Measurements from ENCODE around the gene PARP8.

PARP8 gene

GRCh38 chr5:50766042-50766441, 99.6 kb downstream of the PARP8 start:
- no peak overlapping the region for H3K27ac ChIP-seq (ENCODE audit: low read length, poor library complexity, severe bottlenecking)
- no peak overlapping the region for H2AK5ac ChIP-seq (ENCODE audit: low read length, severe bottlenecking)
- no peak overlapping the region for H3K9ac ChIP-seq (ENCODE audit: low read length)
- H2BK5ac ChIP-seq (ENCODE audit: low read depth, low read length, poor library complexity, severe bottlenecking) = no peak overlapping the region
- H3K79me1 ChIP-seq (replicated peaks; ENCODE audit: low read length, poor library complexity, severe bottlenecking) = peaks cover 3% of the 10 kb centered on the region
- H3K27me3 ChIP-seq (ENCODE audit: control insufficient read depth in 1 of 2, insufficient read depth in 1 of 2, low read length in 2 of 2) = no peaks in the 10 kb centered on the region
- no peak overlapping the region for H2BK15ac ChIP-seq (ENCODE audit: low read depth, poor library complexity, severe bottlenecking)
- H3K4me2 ChIP-seq (ENCODE audit: low read length, poor library complexity, severe bottlenecking) = no peak overlapping the region
- no peaks in the 10 kb centered on the region for H3K4me1 ChIP-seq (ENCODE audit: control insufficient read depth, insufficient read depth, low read depth, low read length)
- no peak for DNase-seq
- H4K8ac ChIP-seq (ENCODE audit: low read length) = no peak overlapping the region
- H3K18ac ChIP-seq (ENCODE audit: low read depth in 1 of 2, low read length in 2 of 2) = no peak overlapping the region
- no CpG with 5 or more reads among the region's 2 CpGs for WGBS
- H3K4ac ChIP-seq (ENCODE audit: low read depth in 1 of 2, low read length in 2 of 2) = no peak overlapping the region
- no peak overlapping the region for H2BK120ac ChIP-seq (ENCODE audit: low read depth, low read length)
- no peak overlapping the region for H3K23ac ChIP-seq (ENCODE audit: low read length in 2 of 2)
- H4K91ac ChIP-seq (ENCODE audit: low read length) = no peak overlapping the region
- no peak overlapping the region for H3K14ac ChIP-seq (ENCODE audit: low read length in 2 of 2)
- H3K36me3 ChIP-seq (ENCODE audit: control insufficient read depth in 1 of 2, insufficient read depth in 2 of 2, low read depth in 1 of 2, low read length in 2 of 2) = peaks cover 0 to 6% of the 10 kb centered on the region in 2 experiments
- no peaks in the 10 kb centered on the region for H3K9me3 ChIP-seq (ENCODE audit: control insufficient read depth, low read length)
- no peak overlapping the region for H2AFZ ChIP-seq (ENCODE audit: low read depth, low read length)
- no peak overlapping the region for H2BK12ac ChIP-seq (ENCODE audit: low read length in 2 of 2)
- no peak overlapping the region for H3K4me3 ChIP-seq (ENCODE audit: insufficient read depth in 1 of 2, low read depth in 1 of 2, low read length in 2 of 2)

- Histone ChIP-seq H2BK15ac (ENCODE audit: low read depth, poor library complexity, severe bottlenecking) (no peak overlapping the region), H2BK120ac (ENCODE audit: low read depth, low read length) (no peak overlapping the region), H3K18ac (ENCODE audit: low read depth in 1 of 2, low read length in 2 of 2) (no peak overlapping the region), H3K4me1 (ENCODE audit: control insufficient read depth, insufficient read depth, low read depth, low read length) (no peaks in the 10 kb centered on the region), H3K4me2 (ENCODE audit: low read length, poor library complexity, severe bottlenecking) (no peak overlapping the region), H3K4ac (ENCODE audit: low read depth in 1 of 2, low read length in 2 of 2) (no peak overlapping the region), H3K23ac (ENCODE audit: low read length in 2 of 2) (no peak overlapping the region), H3K4me3 (ENCODE audit: insufficient read depth in 1 of 2, low read depth in 1 of 2, low read length in 2 of 2) (no peak overlapping the region), H4K91ac (ENCODE audit: low read length) (no peak overlapping the region), H3K36me3 (ENCODE audit: control insufficient read depth in 1 of 2, insufficient read depth in 2 of 2, low read depth in 1 of 2, low read length in 2 of 2) (peaks cover 0 to 6% of the 10 kb centered on the region in 2 experiments), H3K79me1 (replicated peaks; ENCODE audit: low read length, poor library complexity, severe bottlenecking) (peaks cover 3% of the 10 kb centered on the region), H3K27me3 (ENCODE audit: control insufficient read depth in 1 of 2, insufficient read depth in 1 of 2, low read length in 2 of 2) (no peaks in the 10 kb centered on the region), H3K9me3 (ENCODE audit: control insufficient read depth, low read length) (no peaks in the 10 kb centered on the region), H2BK12ac (ENCODE audit: low read length in 2 of 2) (no peak overlapping the region), H2BK5ac (ENCODE audit: low read depth, low read length, poor library complexity, severe bottlenecking) (no peak overlapping the region), H4K8ac (ENCODE audit: low read length) (no peak overlapping the region), H3K9ac (ENCODE audit: low read length) (no peak overlapping the region), H3K27ac (ENCODE audit: low read length, poor library complexity, severe bottlenecking) (no peak overlapping the region), H3K14ac (ENCODE audit: low read length in 2 of 2) (no peak overlapping the region), H2AFZ (ENCODE audit: low read depth, low read length) (no peak overlapping the region), H2AK5ac (ENCODE audit: low read length, severe bottlenecking) (no peak overlapping the region)
- no peak for DNase-seq
- 94% methylated on average over 3 of the region's 5 CpGs for WGBS
These were observed 100.0 kb downstream of the PARP8 start for GRCh38 chr5:50766462-50766861.

- H4K91ac ChIP-seq (ENCODE audit: low read length) = no peak overlapping the region
- no peak overlapping the region for H3K14ac ChIP-seq (ENCODE audit: low read length in 2 of 2)
- no peaks in the 10 kb centered on the region for H3K4me1 ChIP-seq (ENCODE audit: control insufficient read depth, insufficient read depth, low read depth, low read length)
- H2BK120ac ChIP-seq (ENCODE audit: low read depth, low read length) = no peak overlapping the region
- H2BK5ac ChIP-seq (ENCODE audit: low read depth, low read length, poor library complexity, severe bottlenecking) = no peak overlapping the region
- H3K36me3 ChIP-seq (ENCODE audit: control insufficient read depth in 1 of 2, insufficient read depth in 2 of 2, low read depth in 1 of 2, low read length in 2 of 2) = peaks cover 0 to 6% of the 10 kb centered on the region in 2 experiments
- WGBS = no CpG with 5 or more reads among the region's 2 CpGs
- no peak overlapping the region for H3K9ac ChIP-seq (ENCODE audit: low read length)
- H3K4me3 ChIP-seq (ENCODE audit: insufficient read depth in 1 of 2, low read depth in 1 of 2, low read length in 2 of 2) = no peak overlapping the region
- no peaks in the 10 kb centered on the region for H3K9me3 ChIP-seq (ENCODE audit: control insufficient read depth, low read length)
- no peak overlapping the region for H2BK15ac ChIP-seq (ENCODE audit: low read depth, poor library complexity, severe bottlenecking)
- H2AFZ ChIP-seq (ENCODE audit: low read depth, low read length) = no peak overlapping the region
- H3K27ac ChIP-seq (ENCODE audit: low read length, poor library complexity, severe bottlenecking) = no peak overlapping the region
- peaks cover 3% of the 10 kb centered on the region for H3K79me1 ChIP-seq (replicated peaks; ENCODE audit: low read length, poor library complexity, severe bottlenecking)
- DNase-seq = no peak
- H3K27me3 ChIP-seq (ENCODE audit: control insufficient read depth in 1 of 2, insufficient read depth in 1 of 2, low read length in 2 of 2) = no peaks in the 10 kb centered on the region
- H4K8ac ChIP-seq (ENCODE audit: low read length) = no peak overlapping the region
- no peak overlapping the region for H3K23ac ChIP-seq (ENCODE audit: low read length in 2 of 2)
- no peak overlapping the region for H3K18ac ChIP-seq (ENCODE audit: low read depth in 1 of 2, low read length in 2 of 2)
- no peak overlapping the region for H3K4me2 ChIP-seq (ENCODE audit: low read length, poor library complexity, severe bottlenecking)
- no peak overlapping the region for H2AK5ac ChIP-seq (ENCODE audit: low read length, severe bottlenecking)
- H2BK12ac ChIP-seq (ENCODE audit: low read length in 2 of 2) = no peak overlapping the region
- H3K4ac ChIP-seq (ENCODE audit: low read depth in 1 of 2, low read length in 2 of 2) = no peak overlapping the region
These were observed 100.5 kb downstream of the PARP8 start for GRCh38 chr5:50766967-50767366.

- Histone ChIP-seq H3K14ac (ENCODE audit: low read length in 2 of 2) (no peak overlapping the region), H3K4me1 (ENCODE audit: control insufficient read depth, insufficient read depth, low read depth, low read length) (no peaks in the 10 kb centered on the region), H3K9me3 (ENCODE audit: control insufficient read depth, low read length) (no peaks in the 10 kb centered on the region), H3K27ac (ENCODE audit: low read length, poor library complexity, severe bottlenecking) (no peak overlapping the region), H2BK5ac (ENCODE audit: low read depth, low read length, poor library complexity, severe bottlenecking) (no peak overlapping the region), H3K23ac (ENCODE audit: low read length in 2 of 2) (no peak overlapping the region), H3K4me2 (ENCODE audit: low read length, poor library complexity, severe bottlenecking) (no peak overlapping the region), H3K9ac (ENCODE audit: low read length) (no peak overlapping the region), H3K4me3 (ENCODE audit: insufficient read depth in 1 of 2, low read depth in 1 of 2, low read length in 2 of 2) (no peak overlapping the region), H3K36me3 (ENCODE audit: control insufficient read depth in 1 of 2, insufficient read depth in 2 of 2, low read depth in 1 of 2, low read length in 2 of 2) (peaks cover 0 to 6% of the 10 kb centered on the region in 2 experiments), H4K8ac (ENCODE audit: low read length) (no peak overlapping the region), H2BK15ac (ENCODE audit: low read depth, poor library complexity, severe bottlenecking) (no peak overlapping the region), H3K18ac (ENCODE audit: low read depth in 1 of 2, low read length in 2 of 2) (no peak overlapping the region), H2BK12ac (ENCODE audit: low read length in 2 of 2) (no peak overlapping the region), H3K4ac (ENCODE audit: low read depth in 1 of 2, low read length in 2 of 2) (no peak overlapping the region), H3K27me3 (ENCODE audit: control insufficient read depth in 1 of 2, insufficient read depth in 1 of 2, low read length in 2 of 2) (no peaks in the 10 kb centered on the region), H2BK120ac (ENCODE audit: low read depth, low read length) (no peak overlapping the region), H3K79me1 (replicated peaks; ENCODE audit: low read length, poor library complexity, severe bottlenecking) (peaks cover 3% of the 10 kb centered on the region), H4K91ac (ENCODE audit: low read length) (no peak overlapping the region), H2AFZ (ENCODE audit: low read depth, low read length) (no peak overlapping the region), H2AK5ac (ENCODE audit: low read length, severe bottlenecking) (no peak overlapping the region)
- no CpG with 5 or more reads among the region's 1 CpG for WGBS
- no peak for DNase-seq
These were observed 101.2 kb downstream of the PARP8 start for GRCh38 chr5:50767588-50767987.

Measured in mesenchymal stem cell (in vitro differentiated cells and primary cell).